SK-MEL-5 (cell line): Measurements from ENCODE around the gene CABLES2. TPM values are rescaled to one million over a fixed set of nuclear protein-coding genes. Genes with fewer than 3 reads are reported as not detected.

Experiments
- DNase-seq: peaks from one replicate; pipeline ENCODE4 v3.0.0-alpha.2; 2016; ENCODE audit warnings: low read depth, low spot score
- in situ Hi-C: cut with HindIII; loops from 2 replicates; pipeline ENCODE4 v1.10.0; 2016; ENCODE audit warnings: low sequenced_read_pairs, high pct_unique_total_duplicates, low pct_unique_long_range_greater_than_20kb
- total RNA-seq: library from RNA; depleted of rRNA; stranded (reverse); fragments of >200 nt; shearing (Covaris generic); gene quantifications from 2 replicates; pipeline ENCODE4 v1.2.3, GENCODE V29; 2014

CABLES2 gene
- total RNA-seq, 1 experiment from 2014 or later = 2.9 TPM

DNA sequence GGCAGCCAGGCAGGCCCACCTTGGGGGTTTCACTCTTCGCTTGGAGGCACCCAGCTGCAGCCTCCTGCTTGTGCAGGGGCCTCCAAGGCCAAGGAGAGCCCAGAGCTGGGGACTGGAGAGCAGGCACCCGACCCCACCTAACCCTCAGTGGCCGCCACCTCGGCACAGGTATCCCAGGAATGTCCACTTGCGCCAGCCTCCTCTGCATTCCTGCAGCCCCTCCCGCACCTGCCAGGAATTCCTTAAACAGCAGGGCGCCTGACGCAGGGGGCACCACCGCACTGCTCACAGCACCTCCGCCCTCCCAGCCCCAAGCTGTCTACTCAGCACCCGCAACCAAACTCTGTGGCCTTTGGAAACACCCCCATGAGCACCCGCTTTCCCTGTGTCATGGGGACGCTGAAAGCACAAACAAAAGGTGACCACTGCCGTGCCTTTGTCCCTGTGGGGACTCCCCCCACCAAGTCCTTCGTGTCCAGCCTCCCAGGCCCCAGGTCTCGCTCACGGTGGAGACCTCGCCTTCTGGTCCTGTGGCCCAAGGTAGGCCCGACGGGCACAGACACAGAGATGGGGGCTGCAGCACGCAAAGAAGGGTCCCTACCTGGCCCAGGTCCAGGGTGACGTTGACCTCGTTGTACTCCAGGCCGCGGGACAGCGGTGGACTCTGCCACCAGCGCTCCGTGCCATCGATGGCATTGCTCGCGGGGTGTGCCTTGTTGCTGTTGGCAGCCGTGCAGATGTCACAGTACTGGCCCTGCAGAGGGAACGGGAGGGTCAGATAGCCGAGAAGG lies 45.1 kb downstream of the CABLES2 start:
- DNase-seq = no peak
- in situ Hi-C loops = no loop called here

DNA sequence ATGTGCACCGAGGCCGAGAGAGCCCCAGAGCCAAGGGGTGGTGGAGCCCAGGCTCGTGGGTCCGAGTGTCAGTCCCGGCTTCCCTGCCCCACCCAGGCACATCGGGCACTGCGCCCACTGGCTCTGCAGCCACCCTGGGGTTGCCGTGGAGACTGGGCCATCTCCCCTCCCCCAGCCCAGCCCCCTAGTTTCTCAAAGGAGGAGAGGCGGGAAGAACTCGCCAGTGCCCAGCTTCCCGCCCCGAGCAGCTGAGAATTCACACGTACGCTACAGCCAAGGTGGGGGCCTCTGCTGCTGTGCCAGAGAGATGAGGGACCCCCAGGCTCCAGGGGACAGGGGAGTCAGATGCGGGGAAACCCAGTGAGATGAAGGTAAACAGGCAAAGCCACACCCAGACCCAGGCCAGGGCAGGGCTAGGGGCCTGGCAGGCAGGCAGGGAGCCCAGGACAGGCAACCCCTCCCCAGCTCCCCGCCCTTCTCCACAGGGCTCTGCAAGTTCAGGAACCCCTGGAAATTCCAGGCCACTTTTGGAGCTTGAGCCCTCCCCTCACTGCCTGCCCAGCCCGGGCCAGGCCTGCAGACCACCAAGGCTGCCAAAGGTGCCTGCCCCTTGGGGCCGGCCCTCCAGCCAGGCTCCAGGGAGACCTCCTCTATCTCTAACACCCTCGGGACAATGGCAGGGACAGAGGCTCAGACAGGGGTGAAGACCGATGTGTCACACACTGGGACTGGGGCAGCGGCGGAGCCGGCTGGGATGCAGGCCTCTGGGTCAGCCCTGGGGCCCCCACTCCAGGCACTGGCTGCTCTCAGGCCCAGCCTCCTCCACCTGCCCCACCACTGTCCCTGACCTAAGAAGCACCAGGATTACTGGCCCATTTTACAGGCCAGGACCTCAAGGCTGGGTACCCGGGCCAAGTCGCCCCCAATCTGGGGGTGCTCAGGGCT lies 46.0 kb downstream of the CABLES2 start:
- no peak for DNase-seq
- in situ Hi-C loops = no loop called here

DNA sequence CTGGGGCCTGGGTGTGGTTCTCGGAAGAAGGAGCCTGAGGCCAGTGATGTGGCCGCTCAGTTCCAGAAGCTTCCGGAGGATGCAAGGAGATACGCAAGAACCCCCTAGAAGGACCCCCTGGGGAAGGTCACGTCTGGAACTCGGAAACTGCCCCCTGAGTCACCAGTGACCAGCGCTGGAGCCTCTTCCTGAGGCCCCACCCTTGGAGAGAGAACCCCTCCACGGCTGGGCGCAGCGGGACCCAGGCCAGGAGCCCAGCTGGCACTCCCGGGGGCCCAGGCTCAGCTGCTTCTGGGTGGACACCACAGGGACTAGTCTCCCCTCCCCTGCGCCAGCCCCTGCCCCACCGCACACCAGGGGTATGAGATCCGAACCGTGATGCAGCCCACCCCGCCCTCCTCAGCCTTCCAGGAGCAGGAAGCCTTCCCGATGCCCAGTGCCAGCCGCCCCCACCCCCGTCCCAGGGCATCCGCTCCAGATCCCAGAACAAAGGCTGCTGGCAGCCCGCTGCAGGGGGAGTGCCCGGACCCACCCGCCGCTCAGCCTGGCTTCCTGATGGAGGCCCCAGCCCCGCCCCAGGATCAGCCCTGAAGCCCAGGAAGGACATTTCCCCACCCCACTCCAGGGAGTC lies 47.5 kb downstream of the CABLES2 start:
- in situ Hi-C loops = no loop called here
- DNase-seq = no peak

DNA sequence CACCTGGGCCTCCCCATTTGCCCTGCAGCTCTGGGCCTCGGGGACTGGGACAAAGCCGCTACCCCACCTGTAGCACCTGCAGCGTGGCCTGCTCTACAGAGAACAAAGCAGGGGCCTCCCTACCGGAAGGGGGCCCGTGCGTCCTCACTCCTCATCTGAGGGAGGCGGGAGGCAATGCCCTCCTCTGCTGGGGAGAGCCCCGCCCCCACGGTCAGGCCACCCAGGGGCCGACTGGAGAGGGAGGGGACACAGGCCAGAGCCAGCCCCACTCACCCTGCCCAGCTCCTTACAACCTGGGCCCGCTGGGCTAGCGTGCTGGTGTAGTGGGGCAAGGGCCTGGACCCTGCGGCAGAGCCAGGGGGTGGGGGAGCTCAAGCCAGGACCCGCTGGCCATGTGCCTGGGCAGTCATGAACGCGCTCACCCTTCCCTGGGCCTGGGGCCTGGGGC lies 48.0 kb downstream of the CABLES2 start:
- no peak for DNase-seq

DNA sequence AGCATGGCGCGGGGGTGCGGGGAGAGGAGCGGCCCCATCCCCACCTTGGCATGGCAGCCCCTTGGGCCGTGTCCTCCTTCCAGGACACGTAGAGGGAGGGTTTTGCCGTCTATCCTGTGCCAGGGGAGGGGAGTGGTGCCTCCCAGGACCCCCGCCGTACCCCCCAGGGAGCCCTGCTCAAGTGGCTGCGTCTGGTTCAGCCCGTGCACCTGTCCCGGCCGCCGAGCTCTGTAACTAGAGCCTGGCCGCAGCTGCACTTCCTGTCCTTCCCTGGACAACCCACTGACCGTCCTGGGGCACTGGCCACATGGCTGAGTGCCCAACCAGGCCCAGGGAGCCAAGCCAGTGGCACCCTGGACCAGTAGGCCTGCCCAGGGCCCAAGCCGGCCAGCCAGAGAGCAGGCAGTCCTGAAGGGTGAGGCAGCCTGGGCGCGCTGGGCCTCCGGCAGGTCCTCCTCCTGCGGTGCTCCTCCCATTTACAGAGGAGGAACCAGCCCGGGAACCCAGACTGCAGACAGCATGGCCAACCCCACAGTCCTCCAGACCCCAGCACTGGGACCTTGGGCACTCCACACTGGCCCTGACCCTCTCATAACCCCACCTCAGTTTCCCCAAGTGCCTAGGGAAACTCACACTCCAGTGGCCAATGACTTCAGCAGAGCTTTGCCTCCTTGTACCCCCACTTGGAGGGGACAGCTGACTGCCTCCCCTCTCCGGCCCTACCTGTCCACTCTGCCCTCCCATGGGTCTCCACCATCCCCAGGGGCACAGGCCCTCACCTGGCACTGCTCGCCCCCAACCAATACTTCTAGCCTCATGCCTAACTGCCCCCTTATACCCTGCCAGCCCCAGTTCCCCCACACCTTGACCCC lies 48.7 kb downstream of the CABLES2 start:
- DNase-seq = no peak
- in situ Hi-C loops = no loop called here

More for the DNA sequence above, 48.0 kb downstream of the CABLES2 start:
- in situ Hi-C loops = no loop called here

DNA sequence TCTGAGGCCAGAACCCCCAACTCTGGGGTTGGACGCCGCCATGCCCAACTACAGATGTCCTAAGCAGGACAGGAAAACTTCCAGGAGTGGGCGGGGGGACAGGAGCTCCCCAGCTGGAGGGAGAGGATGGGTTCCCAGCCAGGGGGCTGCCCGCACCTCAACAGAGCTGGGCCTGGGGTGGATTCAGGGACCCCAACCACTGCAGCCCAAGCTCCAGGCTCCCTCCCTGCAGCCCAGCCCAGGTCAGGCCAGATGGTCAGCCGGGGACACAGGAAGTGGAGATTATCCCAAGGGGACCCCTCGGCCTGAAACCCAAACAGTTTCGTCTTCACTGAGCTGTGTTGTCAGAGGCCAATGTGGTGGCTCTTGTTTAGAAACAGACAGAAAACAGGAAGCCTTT lies 49.4 kb downstream of the CABLES2 start:
- in situ Hi-C loops = no loop called here
- no peak for DNase-seq

DNA sequence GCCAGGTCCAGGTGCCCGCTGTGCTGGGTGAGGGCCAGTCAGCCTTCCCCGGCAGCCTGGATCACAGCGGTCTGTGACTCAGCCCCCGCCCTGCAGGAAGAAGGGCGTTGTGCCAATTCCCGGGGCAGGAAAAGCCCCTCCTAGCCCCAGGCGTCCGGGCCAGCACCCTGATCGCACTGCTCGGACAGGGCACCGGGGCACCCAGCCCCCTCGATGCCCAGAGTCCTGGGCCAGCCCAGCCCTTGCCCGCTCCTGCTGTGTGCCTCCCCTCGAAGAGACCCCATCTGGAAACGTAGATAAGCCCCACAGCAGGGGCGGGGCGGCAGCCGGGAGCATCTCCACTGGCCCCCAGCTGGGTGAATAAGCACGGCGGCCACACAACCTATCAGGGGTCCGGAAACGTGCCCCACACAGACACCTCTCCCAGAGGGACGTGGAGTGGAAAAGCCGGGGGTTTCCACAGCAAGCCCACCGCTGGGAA lies 49.9 kb downstream of the CABLES2 start:
- DNase-seq = no peak
- in situ Hi-C loops = no loop called here

DNA sequence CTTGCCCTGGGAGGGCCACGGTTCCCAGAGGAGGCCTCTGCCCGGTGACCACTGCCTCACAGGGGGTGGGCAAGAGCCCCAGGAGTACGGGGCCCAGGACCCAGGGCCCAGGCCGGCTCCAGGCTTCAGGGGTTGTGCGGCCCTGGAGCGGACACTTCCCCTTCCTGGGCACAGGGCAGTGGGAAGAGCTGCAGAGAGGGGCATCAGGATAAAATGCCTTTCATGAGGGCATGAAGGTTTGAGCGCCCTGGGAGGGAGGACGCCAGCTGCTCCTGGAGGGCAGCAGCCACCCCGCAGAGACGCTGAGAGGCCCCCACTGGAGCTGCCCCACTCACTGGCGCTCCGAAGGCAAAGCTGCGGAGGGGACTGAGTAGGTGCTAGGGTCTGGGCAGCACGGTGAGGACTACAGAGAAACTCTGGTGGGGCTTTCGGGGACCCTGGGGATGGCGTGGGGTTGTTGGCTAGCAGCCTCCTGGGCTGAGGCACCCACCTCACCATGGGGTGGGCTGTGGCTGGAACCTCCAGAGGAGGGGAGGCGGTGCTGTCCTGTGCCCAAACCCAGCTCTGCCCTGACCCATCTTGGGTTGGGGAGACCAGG lies 50.4 kb downstream of the CABLES2 start:
- in situ Hi-C loops = no loop called here
- DNase-seq = no peak

DNA sequence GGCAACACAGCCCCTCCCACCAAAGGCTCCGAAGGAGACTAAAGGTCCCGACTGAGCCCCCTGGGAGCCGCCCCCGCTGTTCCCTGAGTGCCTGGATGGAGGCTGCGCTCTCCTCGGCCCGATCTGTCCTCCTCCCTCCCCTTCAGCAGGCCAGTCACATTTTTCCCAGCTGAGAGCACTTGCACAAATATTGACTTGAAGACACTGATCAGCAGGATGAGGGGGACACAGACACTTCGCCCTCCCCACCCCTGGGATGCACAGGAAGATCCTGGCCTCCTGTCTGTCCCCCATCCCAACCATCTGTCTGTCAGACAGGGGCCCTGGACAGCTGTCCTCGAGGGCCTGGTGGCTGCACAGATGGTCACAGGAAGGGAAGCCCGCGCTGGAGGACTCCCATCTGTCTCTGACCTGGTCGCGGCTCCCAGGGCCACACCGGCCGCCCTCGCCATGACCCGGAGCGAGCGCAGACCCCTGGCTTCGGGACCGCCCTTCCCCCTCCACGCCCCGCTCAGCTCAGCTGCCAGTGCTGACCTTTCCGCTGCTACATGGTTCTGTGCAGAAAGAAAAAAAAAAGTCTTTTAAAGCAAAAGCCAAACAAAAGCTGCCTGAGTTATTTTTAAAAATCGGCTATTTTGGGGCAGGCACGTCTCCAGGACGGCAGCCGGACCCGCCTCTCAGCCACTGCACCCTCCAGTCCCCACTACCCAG lies 51.1 kb downstream of the CABLES2 start:
- in situ Hi-C loops = no loop called here
- no peak for DNase-seq

DNA sequence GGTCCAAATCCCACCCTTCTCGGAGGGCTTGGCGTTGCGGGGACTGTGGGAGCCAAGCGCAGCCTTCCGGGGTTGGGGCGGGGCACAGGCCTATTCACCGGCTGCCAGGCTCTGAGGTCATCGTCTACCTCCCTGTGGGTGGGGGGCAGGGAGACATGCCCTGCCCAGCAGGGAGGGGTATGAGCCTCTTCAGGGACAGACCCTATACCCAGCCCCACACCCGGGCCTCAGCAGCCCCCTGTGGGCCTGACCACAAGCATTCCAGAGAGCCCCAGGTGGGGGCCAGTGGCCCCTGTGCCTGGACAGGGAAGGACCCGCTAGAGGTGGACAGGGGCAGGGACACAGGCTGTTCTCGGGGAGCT lies 51.6 kb downstream of the CABLES2 start:
- in situ Hi-C loops = no loop called here
- DNase-seq = no peak

DNA sequence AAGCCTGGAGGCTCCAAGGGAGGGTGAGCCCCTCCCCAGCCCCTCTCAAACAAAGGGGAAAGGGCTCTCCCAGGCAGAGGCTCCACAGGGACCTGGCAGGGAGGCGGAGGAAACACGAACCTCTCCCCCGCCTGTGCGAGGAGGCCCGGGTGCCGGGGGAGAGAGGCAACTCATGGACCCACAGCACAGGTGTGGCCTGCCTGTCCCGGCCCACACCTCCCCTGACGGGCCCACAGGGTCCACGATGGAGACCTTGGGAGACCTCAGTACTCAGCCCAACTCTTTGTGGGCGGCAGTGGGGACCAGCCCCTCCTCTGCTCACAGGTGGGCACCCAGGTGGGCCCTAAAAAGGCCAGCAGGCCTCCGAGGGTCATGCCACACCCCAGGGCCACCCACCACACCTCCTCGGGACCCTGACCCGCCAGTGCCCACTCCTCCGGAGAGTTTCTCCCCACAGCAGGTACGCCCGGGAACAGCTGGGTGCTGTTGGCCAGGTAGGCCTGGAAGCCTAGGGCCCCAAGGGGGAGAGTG lies 52.2 kb downstream of the CABLES2 start:
- in situ Hi-C loops = no loop called here
- DNase-seq = no peak

DNA sequence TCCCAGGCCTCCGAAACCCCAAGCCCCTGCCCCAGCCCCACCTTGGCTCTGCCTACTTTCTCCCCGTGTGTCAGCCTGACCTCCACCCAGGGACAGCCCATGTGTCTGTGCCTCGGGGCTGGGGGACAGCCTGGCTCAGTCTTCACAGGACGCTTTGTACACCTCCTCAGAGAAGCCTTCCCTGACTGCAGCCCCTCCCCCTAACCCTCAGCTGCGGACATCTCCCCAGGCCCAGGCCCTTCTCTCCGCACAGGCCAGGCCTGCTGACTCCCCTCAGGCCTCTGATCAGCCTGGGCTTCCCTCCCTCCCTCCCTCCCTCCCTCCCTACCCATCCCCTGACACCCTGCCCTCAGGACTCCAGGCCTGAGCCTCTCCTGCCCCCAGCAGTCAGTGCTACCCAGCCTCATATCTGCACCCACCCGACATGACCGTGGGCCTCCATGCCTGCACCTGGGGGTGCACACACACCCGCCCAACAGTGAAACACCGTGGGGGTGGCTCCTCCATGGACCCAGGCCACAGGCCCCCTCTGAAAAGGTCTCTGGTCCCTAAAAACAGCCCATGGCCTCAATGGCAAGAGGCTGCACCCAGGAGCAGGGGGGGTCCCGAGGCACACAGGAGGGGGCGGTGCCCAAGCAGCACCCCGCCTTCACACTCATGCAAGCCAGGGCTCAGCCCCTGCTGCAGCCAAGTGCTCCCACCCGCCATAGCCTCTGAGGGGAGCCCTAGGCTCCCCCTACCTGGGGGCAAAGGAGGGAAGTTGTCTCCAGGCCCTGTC lies 52.9 kb downstream of the CABLES2 start:
- in situ Hi-C loops = no loop called here
- DNase-seq = no peak

DNA sequence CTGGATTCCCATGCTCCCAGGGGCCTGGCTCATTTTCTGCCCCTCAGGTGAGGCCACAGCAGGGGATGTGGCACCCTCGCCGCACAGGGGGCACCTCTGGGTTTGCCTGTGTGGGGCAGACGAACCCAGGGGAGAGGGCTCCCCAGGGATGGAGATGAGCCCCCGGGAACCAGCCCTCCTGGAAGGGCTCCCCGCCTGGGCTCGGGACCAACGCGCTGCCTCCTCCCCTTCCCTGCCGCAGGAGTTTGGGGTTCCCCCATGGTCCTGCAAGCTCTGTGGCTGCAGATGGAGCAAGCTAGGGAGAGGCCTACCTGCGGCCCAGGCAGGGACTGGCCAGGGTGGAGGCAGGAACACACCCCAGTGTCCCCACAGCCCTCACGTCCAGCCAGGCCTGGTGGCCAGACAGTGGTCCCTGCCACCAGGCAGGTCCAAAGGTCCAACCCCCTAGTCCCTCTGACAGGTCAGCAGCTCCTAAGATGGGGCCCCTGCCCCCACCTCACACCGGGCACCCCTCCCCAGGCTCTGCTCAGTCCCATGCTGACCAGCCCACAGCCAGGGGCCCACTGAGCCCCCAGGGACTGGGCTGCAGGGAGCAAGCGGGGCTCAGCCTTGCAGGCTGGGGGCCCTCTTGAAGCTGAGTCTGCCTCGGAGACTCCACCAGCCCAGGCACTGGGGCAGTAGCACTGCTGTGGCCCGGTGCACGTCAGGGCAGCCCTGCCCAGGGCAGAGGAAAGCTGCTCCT lies 53.6 kb downstream of the CABLES2 start:
- in situ Hi-C loops = no loop called here
- DNase-seq = no peak

DNA sequence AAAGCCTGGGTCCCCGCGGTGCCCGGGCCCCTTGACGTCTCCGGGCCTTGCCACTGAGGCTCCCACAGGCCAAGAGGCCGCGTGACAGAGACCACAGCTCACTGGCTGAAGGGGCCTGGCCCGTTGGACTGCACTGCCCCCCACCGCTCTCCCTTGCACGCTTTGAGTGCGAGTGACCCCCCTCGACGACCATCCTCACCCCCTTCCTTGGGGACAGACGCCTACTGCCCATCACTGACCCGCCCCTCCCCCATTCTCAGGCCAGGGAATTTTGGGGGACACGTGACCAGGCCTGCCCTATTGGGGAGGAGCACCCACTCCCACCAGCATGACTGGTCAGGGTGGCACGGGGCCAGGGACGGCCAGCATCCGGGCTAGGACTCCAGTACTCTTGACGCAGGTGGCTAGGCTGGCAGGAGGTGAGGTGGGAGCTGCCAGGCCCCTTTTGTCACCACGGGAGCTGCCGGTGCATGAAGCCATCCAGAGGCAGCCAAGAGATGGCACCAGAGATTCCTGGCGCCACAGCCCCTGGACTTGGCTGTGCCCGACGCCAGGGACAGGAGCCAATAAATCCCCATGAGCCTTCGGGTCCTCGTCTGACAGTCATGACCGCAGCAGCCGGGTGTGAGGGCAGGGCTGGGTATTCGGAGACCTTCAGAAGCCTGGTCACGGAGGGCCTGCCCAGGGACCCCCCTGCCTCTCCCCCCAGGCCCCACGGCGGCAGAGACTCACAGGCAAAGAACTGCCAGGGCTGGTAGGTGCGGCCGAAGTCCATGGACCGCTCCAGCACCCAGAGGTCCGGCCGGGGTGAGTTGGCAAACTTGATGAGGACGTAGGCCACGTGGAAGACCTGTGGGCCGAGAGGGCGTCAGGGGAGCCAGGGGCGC lies 54.4 kb downstream of the CABLES2 start:
- in situ Hi-C loops = no loop called here
- DNase-seq = no peak
